Amniotic epithelial cell (primary cell): ENCODE measurements around the gene FMNL3.
"Not testable (repeated sequence)": the region's sequence is repeated elsewhere in the genome, so short reads cannot be mapped to it uniquely, and the experiment has no call there.

Experiments used
- DNase-seq: peaks from one replicate; pipeline ENCODE4 v3.0.0-alpha.2; 2010; ENCODE audit warnings: low read depth

The FMNL3 gene

DNA sequence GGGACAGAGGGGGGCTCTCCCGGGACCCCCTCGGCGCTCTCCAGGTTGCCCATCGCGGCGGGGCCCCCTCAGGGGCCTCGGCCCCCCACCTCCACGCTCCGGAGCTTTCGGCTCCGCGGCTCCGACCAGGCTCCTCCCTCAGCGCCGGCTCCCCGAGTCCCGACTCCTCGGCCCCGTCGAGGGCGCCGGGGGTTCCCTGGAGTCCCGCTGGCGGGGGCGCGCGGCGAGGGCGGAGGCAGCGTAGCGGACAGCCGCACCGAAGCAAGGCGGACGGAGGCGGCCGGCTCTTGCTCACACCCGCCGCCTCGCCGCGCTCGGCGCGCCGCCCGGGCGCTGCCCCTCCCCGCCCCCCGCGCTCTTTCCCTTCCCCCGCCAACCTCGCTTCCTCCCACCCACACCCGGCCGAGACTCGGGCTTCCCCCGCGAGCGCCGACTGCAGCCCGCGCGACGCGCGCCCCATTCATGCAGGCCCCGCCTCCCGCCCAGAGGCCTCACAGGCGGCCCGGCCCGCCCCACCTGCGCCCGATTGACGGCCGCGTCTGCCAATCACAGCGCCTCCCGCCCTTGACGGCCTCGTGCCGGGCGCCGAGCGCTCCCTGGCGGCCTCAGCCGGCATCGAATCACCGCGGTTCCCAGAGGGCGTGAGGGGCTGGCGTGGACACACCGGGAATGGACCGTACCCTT is at the start of gene FMNL3:
Gene FMNL3 (minus strand): TSS at position 278 of the 684 bp plus-strand sequence. CDS start 225 bp downstream, at position 53.
- DNase-seq, result peak; percentile 92

DNA sequence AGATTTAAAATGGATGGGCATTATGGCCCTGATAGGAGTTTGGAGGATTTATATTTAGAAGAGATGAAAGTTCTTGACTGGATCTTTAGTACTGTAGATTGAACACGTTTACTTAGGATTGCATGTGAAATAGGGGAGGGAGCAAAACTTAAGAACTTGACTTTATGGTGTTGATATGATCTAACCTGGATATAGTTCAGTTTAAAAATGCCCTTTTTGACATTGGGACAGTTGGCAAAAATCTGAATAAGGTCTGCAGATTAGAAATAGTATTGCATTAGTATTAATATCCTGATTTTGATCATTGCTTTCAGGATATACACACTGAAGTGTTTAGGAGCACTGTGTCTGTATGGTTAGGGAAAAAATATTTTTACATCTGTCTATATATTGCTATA is 43.8 kb upstream of the FMNL3 start:
- no peak for DNase-seq

DNA sequence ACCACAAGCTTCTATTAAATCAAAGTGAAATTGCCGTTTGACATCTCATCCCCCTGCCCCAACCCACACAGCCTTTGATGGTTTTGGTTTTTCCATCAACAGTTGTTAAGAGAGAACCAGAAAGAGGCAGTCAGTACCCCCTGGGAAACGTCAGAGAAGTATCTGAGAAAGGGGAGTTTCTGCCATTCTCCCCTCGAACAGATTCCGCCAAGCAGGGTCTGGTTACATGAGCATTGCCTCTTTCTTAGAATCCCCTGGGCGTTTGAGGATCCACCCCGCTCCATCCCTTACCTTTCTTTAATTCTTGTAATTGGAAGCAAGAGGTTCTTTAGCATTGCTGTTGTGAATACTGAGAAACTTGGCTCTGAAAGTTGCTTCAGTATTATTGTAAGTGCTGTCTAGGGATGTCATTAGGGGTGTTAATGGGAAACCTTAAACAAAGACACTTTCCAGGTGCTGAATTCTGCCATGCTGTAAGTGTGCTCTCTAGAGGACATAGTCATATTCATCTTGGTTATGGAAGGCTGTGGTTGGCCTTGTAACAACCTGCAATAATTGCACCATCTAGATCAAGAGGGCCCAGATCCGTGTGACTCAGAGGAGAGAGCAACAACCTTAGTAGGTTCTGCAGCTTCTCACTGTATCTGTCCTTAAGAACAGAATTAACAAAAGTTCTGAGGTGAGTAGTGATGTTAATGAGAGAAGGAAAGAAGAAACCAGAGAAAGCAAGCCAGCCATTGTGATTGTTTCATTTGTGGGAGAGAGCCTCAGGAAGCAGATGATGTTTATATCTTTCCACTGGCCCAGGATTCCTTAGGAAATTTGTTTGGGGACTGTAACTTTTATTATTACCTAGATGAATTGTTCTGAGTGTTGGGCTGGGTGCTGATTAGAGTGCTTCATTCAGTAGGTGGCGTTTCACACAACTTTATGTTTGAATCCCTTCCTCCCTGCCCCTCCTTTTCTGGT is 43.1 kb upstream of the FMNL3 start:
- DNase-seq, result peak; percentile 93

GRCh38 chr12:49748800-49749199 is 41.6 kb upstream of the FMNL3 start:
- no peak for DNase-seq

DNA sequence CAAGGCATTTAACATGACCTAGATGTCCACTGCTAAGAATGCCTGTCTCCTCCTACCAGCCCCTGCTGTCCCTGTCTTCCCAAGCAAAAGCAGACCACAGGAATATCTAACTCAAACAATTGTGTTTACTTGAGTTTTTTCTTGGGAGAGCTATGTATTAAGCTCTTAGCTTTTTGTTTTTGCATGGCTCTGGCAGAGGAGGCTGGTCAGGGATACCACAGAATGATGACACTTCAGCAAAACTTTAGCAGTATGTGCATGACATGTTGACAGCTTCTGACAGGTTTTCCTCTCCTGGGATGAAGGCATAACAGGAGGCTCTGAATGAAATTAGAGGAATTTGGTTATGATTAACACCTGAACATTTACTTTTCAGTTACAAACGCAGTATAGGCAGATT is 41.1 kb upstream of the FMNL3 start:
- DNase-seq, result peak; percentile 18

GRCh38 chr12:49744363-49744885 is 37.2 kb upstream of the FMNL3 start:
- DNase-seq, result no peak

- peak; percentile 61 for DNase-seq
These were observed 34.8 kb upstream of the FMNL3 start for GRCh38 chr12:49741882-49742620.

- peak; percentile 100 for DNase-seq
These were observed 34.0 kb upstream of the FMNL3 start, which contains the start of gene TMBIM6 for GRCh38 chr12:49740930-49741881. Gene TMBIM6, plus strand, starts transcription at chr12:49741557. Its CDS starts 10,937 bp downstream, at chr12:49752494.

DNA sequence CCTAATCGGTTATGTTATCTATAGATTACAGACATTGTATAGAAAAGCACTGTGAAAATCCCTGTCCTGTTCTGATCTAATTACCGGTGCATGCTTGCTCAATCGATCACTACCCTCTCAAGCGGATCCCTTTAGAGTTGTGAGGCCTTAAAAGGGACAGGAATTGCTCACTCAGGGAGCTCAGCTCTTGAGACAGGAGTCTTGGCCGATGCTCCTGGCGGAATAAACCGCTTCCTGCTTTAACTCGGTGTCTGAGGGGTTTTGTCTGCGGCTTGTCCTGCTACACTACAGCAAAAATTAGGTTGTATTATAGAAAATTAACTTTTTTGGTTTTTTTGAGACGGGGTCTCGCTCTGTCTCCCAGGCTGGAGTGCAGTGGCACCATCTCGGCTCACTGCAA is 33.1 kb upstream of the FMNL3 start:
- DNase-seq, result not testable (repeated sequence)

- not testable (repeated sequence) for DNase-seq
These were observed 31.5 kb upstream of the FMNL3 start for GRCh38 chr12:49738721-49739120.

DNA sequence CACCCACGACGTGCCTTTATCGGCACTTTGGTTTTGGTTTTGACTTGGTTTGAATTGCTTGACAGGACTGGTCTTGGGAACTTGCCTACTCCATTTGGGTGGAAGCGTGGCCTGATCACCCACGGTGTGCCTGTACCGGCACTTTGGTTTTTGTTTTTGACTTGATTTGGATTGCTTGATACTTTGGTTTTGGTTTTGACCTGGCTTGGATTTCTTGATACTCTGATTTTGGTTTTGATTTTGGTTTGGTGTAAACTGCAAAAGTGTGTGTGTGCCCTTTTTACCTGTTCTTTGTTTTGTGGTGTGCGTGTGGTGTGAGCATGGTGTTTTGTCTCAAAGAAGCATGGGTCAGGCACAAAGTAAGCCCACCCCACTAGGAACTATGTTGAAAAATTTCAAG is 27.7 kb upstream of the FMNL3 start:
- DNase-seq, result not testable (repeated sequence)

GRCh38 chr12:49733219-49734017 is 26.2 kb upstream of the FMNL3 start:
- no peak for DNase-seq

GRCh38 chr12:49730568-49731101 is 23.4 kb upstream of the FMNL3 start:
- DNase-seq, result peak; percentile 35

DNA sequence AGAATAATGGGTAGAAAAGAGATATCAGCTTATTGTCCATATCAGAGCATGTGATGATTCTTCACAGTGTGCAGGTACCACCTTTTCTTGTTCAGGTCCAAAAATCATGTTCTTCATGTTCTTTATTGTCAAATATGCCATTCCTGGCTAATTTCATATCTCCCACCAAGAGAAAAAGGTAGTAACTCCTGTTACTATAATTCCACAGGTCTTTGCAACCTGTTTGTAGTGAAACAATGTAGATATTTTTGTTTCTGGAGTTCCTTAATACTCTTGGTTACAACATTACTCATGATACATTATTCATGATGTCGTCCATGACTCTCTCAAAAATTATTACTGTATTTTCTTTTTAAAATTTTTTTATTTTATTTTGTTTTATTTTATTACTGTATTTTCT is 22.8 kb upstream of the FMNL3 start:
- no peak for DNase-seq

DNA sequence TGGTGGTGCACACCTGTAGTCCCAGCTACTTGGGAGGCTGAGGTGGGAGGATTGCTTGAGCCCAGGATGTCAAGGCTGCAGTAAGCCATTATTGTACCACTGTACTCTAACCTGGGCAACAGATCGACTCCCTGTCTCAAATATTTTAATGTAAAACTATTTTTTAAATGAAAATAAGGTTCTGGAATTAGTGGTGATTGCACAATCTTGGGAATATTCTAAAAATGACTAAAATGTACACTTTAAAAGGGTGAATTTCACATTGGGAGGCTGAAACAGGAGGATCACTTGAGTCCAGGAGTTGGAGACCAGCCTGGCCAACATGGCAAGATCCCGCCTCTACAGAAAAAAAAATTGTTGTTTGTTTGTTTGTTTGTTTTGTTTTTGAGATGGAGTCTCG is 21.2 kb upstream of the FMNL3 start:
- DNase-seq, result no peak

DNA sequence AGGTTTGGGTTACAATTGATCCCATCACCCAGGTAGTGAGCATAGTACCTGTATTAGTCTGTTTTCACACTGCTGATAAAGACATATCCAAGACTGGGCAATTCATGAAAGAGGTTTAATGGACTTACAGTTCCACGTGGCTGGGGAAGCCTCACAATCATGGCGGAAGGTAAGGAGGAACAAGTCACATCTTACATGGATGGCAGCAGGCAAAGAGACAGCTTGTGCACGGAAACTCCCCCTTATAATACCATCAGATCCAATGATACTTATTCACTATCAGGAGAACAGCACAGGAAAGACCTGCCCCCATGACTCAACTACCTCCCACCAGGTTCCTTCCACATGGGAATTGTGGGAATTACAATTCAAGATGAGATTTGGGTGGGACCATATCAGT is 14.2 kb upstream of the FMNL3 start:
- DNase-seq, result not testable (repeated sequence)

DNA sequence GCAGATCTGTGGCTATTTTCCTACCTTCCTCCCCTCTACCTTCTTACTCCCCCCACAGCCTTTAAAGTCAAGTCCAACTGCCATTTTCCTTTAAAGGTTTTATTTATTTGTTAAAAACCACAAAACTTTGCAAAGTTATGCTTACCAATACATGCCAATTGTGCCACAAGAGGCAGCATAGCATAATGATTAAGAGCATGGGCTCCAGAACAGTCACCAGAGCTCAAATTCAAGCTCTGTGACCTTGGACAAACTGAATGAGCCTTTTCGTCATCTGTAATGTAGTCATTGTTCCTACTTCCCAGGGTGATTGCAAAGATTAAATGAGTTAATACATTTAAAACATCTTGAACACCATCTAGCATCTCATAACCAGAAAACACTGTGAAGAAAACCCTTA is 13.0 kb upstream of the FMNL3 start:
- DNase-seq, result no peak

DNA sequence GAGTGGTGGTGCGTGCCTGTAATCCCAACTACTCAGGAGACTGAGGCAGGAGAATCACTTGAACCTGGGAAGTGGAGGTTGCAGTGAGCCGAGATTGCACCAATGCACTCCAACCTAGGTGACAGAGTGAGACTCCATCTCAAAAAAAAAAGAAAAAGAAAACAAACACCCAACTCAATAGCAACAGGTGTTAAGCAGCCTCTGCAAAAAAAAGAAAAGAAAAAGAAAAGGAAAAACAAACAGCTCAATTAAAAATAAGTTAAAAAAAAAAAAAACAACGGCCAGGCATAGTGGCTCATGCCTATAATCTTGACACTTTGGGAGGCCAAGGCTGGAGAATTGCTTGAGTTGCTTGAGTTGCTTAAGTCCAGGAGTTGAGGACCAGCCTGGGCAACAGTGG is 10.6 kb upstream of the FMNL3 start:
- DNase-seq, result not testable (repeated sequence)

- no peak for DNase-seq
These were observed 9.3 kb upstream of the FMNL3 start for GRCh38 chr12:49716553-49716952.

DNA sequence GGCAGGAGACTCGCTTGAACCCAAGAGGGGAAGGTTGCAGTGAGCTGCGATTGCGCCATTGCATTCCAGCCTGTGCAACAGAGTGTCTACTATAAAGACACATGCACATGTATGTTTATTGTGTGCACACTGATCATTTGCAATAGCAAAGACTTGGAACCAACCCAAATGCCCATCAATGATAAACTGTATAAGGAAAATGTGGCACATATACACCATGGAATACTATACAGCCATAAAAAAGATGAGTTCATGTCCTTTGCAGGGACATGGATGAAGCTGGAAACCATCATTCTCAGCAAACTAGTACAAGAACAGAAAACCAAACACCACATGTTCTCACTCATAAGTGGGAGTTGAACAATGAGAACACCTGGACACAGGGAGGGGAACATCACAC is 6.7 kb upstream of the FMNL3 start:
- DNase-seq, result not testable (repeated sequence)
